Panc1 (cell line): ENCODE results near the gene APLNR. TPM values are rescaled to one million over a fixed set of nuclear protein-coding genes. Genes with fewer than 3 reads are reported as not detected.

Experiments used
- ATAC-seq: fragments of 200-7000 bp; cut with Tn5 transposase; 2 replicates; pipeline ENCODE4 v1.9.1; 2020; ENCODE audit warnings: mild to moderate bottlenecking, moderate library complexity
- BruUV-seq: library from RNA; stranded (reverse); fragments of 400-500 nt; replicated peaks from 2 replicates; lab custom pipeline; 2021; lab: Mats Ljungman, UMichigan
- CTCF ChIA-PET: fragments of 300-600 bp; sonication (Branson Sonifier 250); formaldehyde crosslinking; loops from one replicate; lab custom pipeline; 2022; ENCODE audit warnings: antibody characterized with exemption; lab: Charles Lee
- POLR2A ChIA-PET: fragments of 300-600 bp; sonication (Branson Sonifier 250); formaldehyde crosslinking; loops from one replicate; lab custom pipeline; 2022; ENCODE audit warnings: antibody characterized with exemption; lab: Charles Lee
- DNase-seq: peaks from one replicate; pipeline ENCODE4 v3.0.0-alpha.2; 2010; ENCODE audit warnings: low read depth, low spot score
- H3K27ac ChIP-seq: 2 replicates; pipeline ENCODE4 v1.5.1; 2011; ENCODE audit warnings: mild to moderate bottlenecking, low read length, inconsistent platforms
- H3K27me3 ChIP-seq: fragments of 200-500 bp; sonication (Bioruptor generic); 2 replicates; pipeline ENCODE4 v1.6.0; 2014; ENCODE audit warnings: low read length, inconsistent platforms; ENCODE audit not compliant: control insufficient read depth, insufficient read depth
- H3K36me3 ChIP-seq: fragments of 200-500 bp; sonication (Bioruptor generic); 2 replicates; pipeline ENCODE4 v1.5.1; 2014; ENCODE audit warnings: inconsistent platforms, mild to moderate bottlenecking, low read length, moderate library complexity; ENCODE audit not compliant: control insufficient read depth, insufficient read depth
- H3K4me1 ChIP-seq: 2 replicates; pipeline ENCODE4 v1.5.1; 2011; ENCODE audit warnings: inconsistent platforms, mild to moderate bottlenecking, low read length, moderate library complexity; ENCODE audit not compliant: control insufficient read depth, insufficient read depth
- H3K4me3 ChIP-seq, 2 experiments: 2 replicates each; pipeline ENCODE4 v1.5.1; 2011 to 2012; ENCODE audit warnings: low read depth in 2 of 2, low read length in 2 of 2, mild to moderate bottlenecking in 2 of 2, inconsistent platforms in 1 of 2, moderate library complexity in 1 of 2
- H3K9me3 ChIP-seq: fragments of 200-500 bp; sonication (Bioruptor generic); 2 replicates; pipeline ENCODE4 v1.5.1; 2014; ENCODE audit warnings: low read depth, mild to moderate bottlenecking, inconsistent platforms, low read length, moderate library complexity; ENCODE audit not compliant: control insufficient read depth, insufficient read depth
- POLR2AphosphoS5 ChIP-seq: IDR thresholded peaks from 2 replicates; pipeline ENCODE4 v1.6.1; 2012; ENCODE audit warnings: mild to moderate bottlenecking, low read depth, low read length, moderate library complexity
- REST ChIP-seq, 2 experiments: IDR thresholded peaks; 2 replicates each; pipeline ENCODE4 v1.6.1; 2011 to 2012; ENCODE audit warnings: low read depth in 2 of 2, control low read depth in 1 of 2, low read length in 1 of 2, mild to moderate bottlenecking in 1 of 2, moderate library complexity in 1 of 2; ENCODE audit not compliant: insufficient read depth in 1 of 2
- SIN3A ChIP-seq: IDR thresholded peaks from 2 replicates; pipeline ENCODE4 v1.6.1; 2012; ENCODE audit warnings: low read depth, mild to moderate bottlenecking, low read length, moderate library complexity, borderline replicate concordance; ENCODE audit not compliant: insufficient read depth
- TCF7L2 ChIP-seq: IDR thresholded peaks from 2 replicates; pipeline ENCODE4 v1.6.1; 2011; ENCODE audit warnings: mild to moderate bottlenecking, low read depth, low read length, inconsistent platforms
- in situ Hi-C: cut with HindIII; loops from 2 replicates; pipeline ENCODE4 v1.10.0; 2016; ENCODE audit warnings: low sequenced_read_pairs, low pct_unique_long_range_greater_than_20kb
- intact Hi-C: fragments of 100-400 bp; cut with micrococcal nuclease; formaldehyde crosslinking; loops from one replicate; pipeline ENCODE4 v1.10.0; 2022; ENCODE audit not compliant: unreplicated experiment
- total RNA-seq: library from RNA; stranded (reverse); gene quantifications from one replicate; pipeline ENCODE4 v1.2.1, GENCODE V29; 2021; ENCODE audit not compliant: unreplicated experiment
- TF ChIP-seq, protein P1 (sequence below): fragments of 450-650 bp; IDR thresholded peaks from 2 replicates; pipeline ENCODE4 v1.5.1; 2017; ENCODE audit warnings: mild to moderate bottlenecking

The APLNR gene
- total RNA-seq, 1 experiment from 2014 or later: not detected

DNA sequence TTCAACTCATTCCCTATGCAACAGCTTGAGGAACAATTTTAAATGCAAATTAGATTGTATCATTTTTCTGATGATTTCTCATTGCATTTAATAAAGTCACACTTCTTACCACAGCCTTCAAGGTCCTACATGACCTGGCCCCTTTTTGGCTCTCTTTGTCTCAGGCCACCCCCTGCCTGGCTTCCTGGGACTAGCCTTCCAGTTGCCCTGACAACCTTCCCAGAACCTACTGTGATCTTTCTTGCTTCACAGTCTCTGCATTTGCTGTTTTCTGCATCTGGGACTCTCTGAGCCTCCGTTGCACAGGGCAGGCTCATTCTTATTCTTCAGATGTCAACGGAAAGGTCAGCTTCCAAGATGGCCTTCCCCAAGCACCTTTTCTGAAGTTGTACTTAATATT lies 12.9 kb downstream of the APLNR start:
- no peak for ATAC-seq
- H3K27ac ChIP-seq: no peak overlapping the region
- H3K9me3 ChIP-seq: no peaks in the 10 kb centered on the region
- TF ChIP-seq SIN3A (no peak), TCF7L2 (no peak), POLR2AphosphoS5 (no peak), REST (IDR thresholded peaks at IDR 0.05; ENCODE audit: insufficient read depth in 1 of 2, low read depth in 2 of 2, low read length in 1 of 2) (no peak)
- DNase-seq: no peak
- peaks cover 2% of the 10 kb centered on the region; the same call in 1 of the 2 replicates for H3K27me3 ChIP-seq
- no peaks in the 10 kb centered on the region for H3K36me3 ChIP-seq
- in situ Hi-C loops: no loop called here
- ChIA-PET POLR2A (no interaction called here), CTCF (no interaction called here)
- no peaks in the 10 kb centered on the region for H3K4me1 ChIP-seq
- intact Hi-C loops: no loop called here
- BruUV-seq: no TSS peak
- H3K4me3 ChIP-seq: no peak overlapping the region

DNA sequence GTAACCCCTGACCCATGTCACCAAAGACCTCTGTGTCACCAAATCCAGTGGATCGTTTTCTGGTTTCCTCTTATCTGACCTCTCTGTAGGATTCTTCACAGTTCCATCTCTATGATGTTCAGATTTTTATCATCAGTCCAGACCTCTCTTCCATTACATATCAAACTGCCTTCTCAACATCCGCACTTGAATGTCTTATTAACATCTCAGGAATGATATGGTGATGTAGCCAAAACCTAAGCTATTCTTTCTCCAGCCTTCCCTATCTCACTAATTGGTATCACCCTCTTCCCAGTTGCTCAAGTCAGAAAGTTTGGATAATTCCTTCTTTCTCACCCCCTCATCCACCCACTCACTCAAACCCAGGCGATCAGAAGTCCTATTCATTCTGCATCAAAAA lies 13.4 kb downstream of the APLNR start:
- no peak for ATAC-seq
- CTCF ChIA-PET: no interaction called here
- POLR2A ChIA-PET: no interaction called here
- Histone ChIP-seq H3K4me3 (no peak overlapping the region), H3K27me3 (peaks cover 2% of the 10 kb centered on the region; the same call in 1 of the 2 replicates), H3K36me3 (no peaks in the 10 kb centered on the region), H3K4me1 (no peaks in the 10 kb centered on the region), H3K9me3 (no peaks in the 10 kb centered on the region), H3K27ac (no peak overlapping the region)
- intact Hi-C loops (no loop called here), in situ Hi-C loops (no loop called here)
- no peak for DNase-seq
- TF ChIP-seq TCF7L2 (no peak), POLR2AphosphoS5 (no peak), REST (IDR thresholded peaks at IDR 0.05; ENCODE audit: insufficient read depth in 1 of 2, low read depth in 2 of 2, low read length in 1 of 2) (no peak), SIN3A (no peak)
- TF ChIP-seq, protein P1, sequence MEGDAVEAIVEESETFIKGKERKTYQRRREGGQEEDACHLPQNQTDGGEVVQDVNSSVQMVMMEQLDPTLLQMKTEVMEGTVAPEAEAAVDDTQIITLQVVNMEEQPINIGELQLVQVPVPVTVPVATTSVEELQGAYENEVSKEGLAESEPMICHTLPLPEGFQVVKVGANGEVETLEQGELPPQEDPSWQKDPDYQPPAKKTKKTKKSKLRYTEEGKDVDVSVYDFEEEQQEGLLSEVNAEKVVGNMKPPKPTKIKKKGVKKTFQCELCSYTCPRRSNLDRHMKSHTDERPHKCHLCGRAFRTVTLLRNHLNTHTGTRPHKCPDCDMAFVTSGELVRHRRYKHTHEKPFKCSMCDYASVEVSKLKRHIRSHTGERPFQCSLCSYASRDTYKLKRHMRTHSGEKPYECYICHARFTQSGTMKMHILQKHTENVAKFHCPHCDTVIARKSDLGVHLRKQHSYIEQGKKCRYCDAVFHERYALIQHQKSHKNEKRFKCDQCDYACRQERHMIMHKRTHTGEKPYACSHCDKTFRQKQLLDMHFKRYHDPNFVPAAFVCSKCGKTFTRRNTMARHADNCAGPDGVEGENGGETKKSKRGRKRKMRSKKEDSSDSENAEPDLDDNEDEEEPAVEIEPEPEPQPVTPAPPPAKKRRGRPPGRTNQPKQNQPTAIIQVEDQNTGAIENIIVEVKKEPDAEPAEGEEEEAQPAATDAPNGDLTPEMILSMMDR: no peak
- no TSS peak for BruUV-seq
